ENCODE data around the gene ANO6. TPM values are rescaled to one million over a fixed set of nuclear protein-coding genes. Genes with fewer than 3 reads are reported as not detected.

ANO6 gene
- total RNA-seq, 1 donor from 2014 or later: 35.0 TPM

DNA sequence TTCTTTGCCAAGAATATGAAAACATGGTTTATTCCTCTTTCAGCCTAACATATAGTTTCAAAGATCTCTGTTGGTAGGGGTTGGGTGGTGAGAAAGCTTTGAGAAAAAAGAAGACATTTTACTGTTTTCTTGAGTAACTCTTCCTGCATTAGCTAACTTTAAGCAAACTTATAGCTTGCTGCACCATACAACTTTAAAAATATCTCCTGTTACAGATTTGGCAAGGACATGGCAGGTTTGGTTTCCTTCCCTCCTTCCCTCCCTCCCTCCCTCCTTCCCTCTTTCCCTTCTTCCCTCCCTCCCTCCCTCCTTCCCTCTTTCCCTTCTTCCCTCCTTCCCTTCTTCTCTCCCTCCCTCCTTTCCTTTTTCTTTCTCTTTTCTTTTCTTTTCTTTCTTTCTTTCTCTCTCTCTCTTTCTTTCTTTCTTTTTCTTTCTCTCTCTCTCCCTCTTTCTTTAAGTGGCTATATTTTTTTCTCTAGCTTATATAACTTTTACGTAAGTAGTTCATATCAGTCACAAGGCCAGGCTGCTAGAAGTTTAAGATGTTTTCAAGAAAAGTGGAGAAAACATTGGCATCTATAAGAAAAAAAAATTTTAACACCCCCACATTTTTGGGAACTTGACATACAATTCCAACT lies 26.0 kb upstream of the ANO6 start:
- no peaks in the 10 kb centered on the region for H3K27me3 Mint-ChIP-seq
- H3K4me3 Mint-ChIP-seq: no peak overlapping the region
- H3K27ac Mint-ChIP-seq: no peak overlapping the region
- DNase-seq (ENCODE audit: extremely low spot score, unreplicated experiment): no peak
- H3K9me3 Mint-ChIP-seq: no peaks in the 10 kb centered on the region
- TF ChIP-seq, protein P1, sequence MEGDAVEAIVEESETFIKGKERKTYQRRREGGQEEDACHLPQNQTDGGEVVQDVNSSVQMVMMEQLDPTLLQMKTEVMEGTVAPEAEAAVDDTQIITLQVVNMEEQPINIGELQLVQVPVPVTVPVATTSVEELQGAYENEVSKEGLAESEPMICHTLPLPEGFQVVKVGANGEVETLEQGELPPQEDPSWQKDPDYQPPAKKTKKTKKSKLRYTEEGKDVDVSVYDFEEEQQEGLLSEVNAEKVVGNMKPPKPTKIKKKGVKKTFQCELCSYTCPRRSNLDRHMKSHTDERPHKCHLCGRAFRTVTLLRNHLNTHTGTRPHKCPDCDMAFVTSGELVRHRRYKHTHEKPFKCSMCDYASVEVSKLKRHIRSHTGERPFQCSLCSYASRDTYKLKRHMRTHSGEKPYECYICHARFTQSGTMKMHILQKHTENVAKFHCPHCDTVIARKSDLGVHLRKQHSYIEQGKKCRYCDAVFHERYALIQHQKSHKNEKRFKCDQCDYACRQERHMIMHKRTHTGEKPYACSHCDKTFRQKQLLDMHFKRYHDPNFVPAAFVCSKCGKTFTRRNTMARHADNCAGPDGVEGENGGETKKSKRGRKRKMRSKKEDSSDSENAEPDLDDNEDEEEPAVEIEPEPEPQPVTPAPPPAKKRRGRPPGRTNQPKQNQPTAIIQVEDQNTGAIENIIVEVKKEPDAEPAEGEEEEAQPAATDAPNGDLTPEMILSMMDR (conservative IDR thresholded peaks at IDR 0.05): no peak
- H3K4me1 Mint-ChIP-seq (ENCODE audit: unreplicated experiment): peaks cover 10% of the 10 kb centered on the region
- H3K36me3 Mint-ChIP-seq: peaks cover 4% of the 10 kb centered on the region

DNA sequence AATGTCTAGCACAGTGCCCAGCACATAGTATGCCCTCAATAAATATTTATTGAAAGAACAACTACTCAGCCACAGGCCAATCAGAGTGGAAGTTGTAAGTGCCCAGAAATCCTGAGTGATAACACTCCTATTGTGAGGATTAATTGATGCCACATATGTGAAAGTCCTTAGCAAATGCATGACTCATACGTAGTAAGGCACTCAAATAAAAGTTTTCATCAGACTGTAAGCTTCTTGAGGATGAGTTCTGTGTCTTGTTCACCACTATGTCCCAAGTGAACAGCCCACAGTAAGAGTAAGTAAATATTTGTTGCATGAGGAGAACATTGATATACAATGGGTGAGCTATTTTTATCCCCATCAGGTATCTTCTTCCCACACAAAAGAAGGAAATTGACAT lies 24.7 kb upstream of the ANO6 start:
- Mint-ChIP-seq H3K27ac (no peak overlapping the region), H3K4me3 (no peak overlapping the region)

DNA sequence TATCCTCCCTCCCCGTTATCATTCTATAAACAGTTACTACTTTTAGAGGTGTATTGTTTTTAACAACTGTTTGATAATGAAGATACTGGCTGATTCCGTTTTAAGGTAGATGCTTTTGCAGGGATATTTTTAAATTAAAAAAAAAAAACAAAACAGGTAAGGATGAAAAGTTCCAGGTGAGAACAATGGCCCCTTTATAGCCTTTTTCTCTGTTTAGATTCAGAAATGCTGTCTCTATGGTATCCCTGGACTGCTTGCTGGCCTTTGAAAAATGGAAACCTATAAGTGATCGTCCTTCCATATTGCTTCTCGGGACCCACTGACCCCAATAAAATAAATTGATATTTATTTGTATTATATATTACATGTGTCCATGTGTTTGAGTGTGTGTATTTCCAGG lies 23.2 kb upstream of the ANO6 start:
- peak overlapping the region; percentile 19 for H3K27ac Mint-ChIP-seq
- H3K9me3 Mint-ChIP-seq: no peaks in the 10 kb centered on the region
- TF ChIP-seq, protein P1 (conservative IDR thresholded peaks at IDR 0.05): no peak
- DNase-seq (ENCODE audit: extremely low spot score, unreplicated experiment): no peak
- H3K27me3 Mint-ChIP-seq: no peaks in the 10 kb centered on the region
- H3K4me1 Mint-ChIP-seq (ENCODE audit: unreplicated experiment): peaks cover 15% of the 10 kb centered on the region
- H3K36me3 Mint-ChIP-seq: peaks cover under 1% of the 10 kb centered on the region
- no peak overlapping the region for H3K4me3 Mint-ChIP-seq

More for the DNA sequence above, 24.7 kb upstream of the ANO6 start:
- H3K36me3 Mint-ChIP-seq: peaks cover 4% of the 10 kb centered on the region
- TF ChIP-seq, protein P1 (conservative IDR thresholded peaks at IDR 0.05): no peak
- no peaks in the 10 kb centered on the region for H3K9me3 Mint-ChIP-seq
- no peak for DNase-seq (ENCODE audit: extremely low spot score, unreplicated experiment)
- no peaks in the 10 kb centered on the region for H3K27me3 Mint-ChIP-seq
- peaks cover 15% of the 10 kb centered on the region for H3K4me1 Mint-ChIP-seq (ENCODE audit: unreplicated experiment)

DNA sequence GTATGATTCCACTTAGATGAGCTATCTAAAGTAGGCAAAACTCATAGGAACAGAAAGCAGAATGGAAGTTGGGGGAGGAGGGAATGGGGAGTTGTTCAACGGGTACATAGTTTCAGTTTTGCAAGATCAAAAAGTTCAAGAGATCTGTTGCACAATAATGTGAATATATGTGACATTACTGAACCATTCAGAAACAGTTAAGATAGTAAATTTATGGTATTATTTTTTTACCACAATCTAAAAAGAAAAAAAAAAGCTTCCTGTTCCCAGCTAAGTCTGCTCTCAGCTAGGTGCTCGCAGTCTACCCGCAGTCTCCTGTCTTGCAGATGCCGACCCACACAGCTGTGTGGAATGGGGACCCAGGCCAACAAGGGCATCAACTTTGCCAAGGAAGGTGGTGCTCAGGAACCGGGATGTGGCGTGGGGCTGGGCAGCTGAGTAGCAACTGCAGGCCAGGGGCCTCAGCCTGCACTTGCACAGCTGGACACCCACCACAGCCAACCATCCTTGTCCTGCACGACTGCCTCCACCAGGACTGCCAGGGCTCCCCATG lies 15.3 kb upstream of the ANO6 start:
- H3K27ac Mint-ChIP-seq: no peak overlapping the region
- no peak for DNase-seq (ENCODE audit: extremely low spot score, unreplicated experiment)
- H3K36me3 Mint-ChIP-seq: no peaks in the 10 kb centered on the region
- no peaks in the 10 kb centered on the region for H3K9me3 Mint-ChIP-seq
- H3K4me3 Mint-ChIP-seq: no peak overlapping the region
- no peaks in the 10 kb centered on the region for H3K4me1 Mint-ChIP-seq (ENCODE audit: unreplicated experiment)
- no peaks in the 10 kb centered on the region for H3K27me3 Mint-ChIP-seq
- TF ChIP-seq, protein P1 (conservative IDR thresholded peaks at IDR 0.05): no peak

DNA sequence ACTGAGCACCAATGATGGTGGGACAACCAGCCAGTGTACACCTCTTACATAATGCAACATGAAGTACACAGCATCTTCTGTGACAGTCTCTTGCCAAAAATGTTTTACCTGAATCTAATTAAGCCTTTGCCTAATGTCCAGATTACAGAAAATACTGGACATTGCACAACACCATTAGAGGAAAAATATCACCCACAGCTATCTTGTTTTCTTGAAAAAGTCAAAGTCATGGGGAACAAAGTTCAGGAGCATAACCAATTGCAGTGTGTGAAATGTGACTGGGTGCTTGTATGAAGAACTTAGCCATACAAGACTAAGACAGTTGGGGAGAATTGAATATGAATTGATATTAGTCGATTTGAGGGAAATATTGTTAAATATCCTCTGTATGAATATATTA lies 12.1 kb upstream of the ANO6 start:
- no peaks in the 10 kb centered on the region for H3K36me3 Mint-ChIP-seq
- TF ChIP-seq, protein P1 (conservative IDR thresholded peaks at IDR 0.05): no peak
- no peak overlapping the region for H3K4me3 Mint-ChIP-seq
- peaks cover 5% of the 10 kb centered on the region for H3K4me1 Mint-ChIP-seq (ENCODE audit: unreplicated experiment)
- H3K9me3 Mint-ChIP-seq: no peaks in the 10 kb centered on the region
- DNase-seq (ENCODE audit: extremely low spot score, unreplicated experiment): no peak
- H3K27ac Mint-ChIP-seq: no peak overlapping the region
- no peaks in the 10 kb centered on the region for H3K27me3 Mint-ChIP-seq
